ENCODE results near the gene LRIT1. TPM values are rescaled to one million over a fixed set of nuclear protein-coding genes. Genes with fewer than 3 reads are reported as not detected.

LRIT1 gene
- total and polyA plus RNA-seq, 9 donors: not detected

DNA sequence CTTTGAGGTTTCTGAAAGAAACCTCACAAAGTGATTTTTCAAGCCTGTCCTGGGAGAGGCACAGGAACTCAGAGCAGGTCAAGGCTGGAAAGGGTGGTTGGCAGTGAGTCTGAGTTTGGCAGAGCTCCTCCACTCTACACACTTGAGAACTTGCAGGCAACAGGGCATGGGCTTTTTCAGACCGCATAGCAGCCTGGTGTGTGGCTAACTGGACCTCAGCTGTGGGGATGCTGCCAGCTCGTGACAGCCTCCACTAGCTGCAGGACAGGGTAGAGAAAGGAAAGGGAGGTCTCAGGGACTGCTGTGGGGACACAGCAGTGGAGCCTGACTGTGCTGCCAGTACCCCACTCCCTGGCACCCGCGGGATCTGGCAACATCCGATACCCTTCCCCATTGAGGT, 44.4 kb downstream of the LRIT1 start:
- Histone ChIP-seq H3K4me3 (no peak overlapping the region), H3K4me1 (ENCODE audit: insufficient read depth) (no peaks in the 10 kb centered on the region), H3K9me3 (no peaks in the 10 kb centered on the region), H3K27ac (no peak overlapping the region), H3K27me3 (no peaks in the 10 kb centered on the region), H3K36me3 (no peaks in the 10 kb centered on the region)
- TF ChIP-seq POLR2A (IDR thresholded peaks at IDR 0.05) (no peak), EP300 (IDR thresholded peaks at IDR 0.05) (no peak)
- TF ChIP-seq, protein P1, sequence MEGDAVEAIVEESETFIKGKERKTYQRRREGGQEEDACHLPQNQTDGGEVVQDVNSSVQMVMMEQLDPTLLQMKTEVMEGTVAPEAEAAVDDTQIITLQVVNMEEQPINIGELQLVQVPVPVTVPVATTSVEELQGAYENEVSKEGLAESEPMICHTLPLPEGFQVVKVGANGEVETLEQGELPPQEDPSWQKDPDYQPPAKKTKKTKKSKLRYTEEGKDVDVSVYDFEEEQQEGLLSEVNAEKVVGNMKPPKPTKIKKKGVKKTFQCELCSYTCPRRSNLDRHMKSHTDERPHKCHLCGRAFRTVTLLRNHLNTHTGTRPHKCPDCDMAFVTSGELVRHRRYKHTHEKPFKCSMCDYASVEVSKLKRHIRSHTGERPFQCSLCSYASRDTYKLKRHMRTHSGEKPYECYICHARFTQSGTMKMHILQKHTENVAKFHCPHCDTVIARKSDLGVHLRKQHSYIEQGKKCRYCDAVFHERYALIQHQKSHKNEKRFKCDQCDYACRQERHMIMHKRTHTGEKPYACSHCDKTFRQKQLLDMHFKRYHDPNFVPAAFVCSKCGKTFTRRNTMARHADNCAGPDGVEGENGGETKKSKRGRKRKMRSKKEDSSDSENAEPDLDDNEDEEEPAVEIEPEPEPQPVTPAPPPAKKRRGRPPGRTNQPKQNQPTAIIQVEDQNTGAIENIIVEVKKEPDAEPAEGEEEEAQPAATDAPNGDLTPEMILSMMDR (IDR thresholded peaks at IDR 0.05): no peak
- 56 to 72% (median 67%) methylated on average over 5 of the region's 5 CpGs for WGBS, 3 donors
- peak in 1 of 5 donors; percentile 10 for DNase-seq
- intact Hi-C loops (cut with DNase I): no loop called here

DNA sequence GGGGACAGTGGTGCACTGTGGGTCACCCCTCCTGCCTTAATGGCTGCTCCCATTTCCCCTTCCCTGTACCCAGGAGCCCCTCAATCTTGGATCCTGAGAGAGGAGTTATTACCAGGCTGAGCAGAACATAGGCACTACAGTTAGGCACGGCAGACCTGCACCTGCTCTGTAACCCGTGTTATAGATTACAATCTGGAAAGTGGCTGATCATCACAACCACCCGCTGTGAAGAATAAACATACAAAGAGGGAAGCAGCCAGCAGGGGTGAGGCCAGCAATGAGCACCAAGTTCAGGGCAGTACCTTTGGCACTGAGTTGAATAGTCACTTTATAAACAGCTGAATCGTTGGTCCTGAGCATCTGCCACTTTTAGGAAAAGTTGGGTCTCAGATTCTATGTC, 45.3 kb downstream of the LRIT1 start:
- no peak for DNase-seq
- no peak overlapping the region for H3K27ac ChIP-seq
- 33 to 56% (median 35%) methylated on average over 4 of the region's 4 CpGs for WGBS, 3 donors
- no peak for TF ChIP-seq POLR2A (IDR thresholded peaks at IDR 0.05)
- TF ChIP-seq, protein P1 (IDR thresholded peaks at IDR 0.05): no peak
- no peak for TF ChIP-seq EP300 (IDR thresholded peaks at IDR 0.05)
- no peaks in the 10 kb centered on the region for H3K36me3 ChIP-seq
- no peaks in the 10 kb centered on the region for H3K4me1 ChIP-seq (ENCODE audit: insufficient read depth)
- H3K4me3 ChIP-seq: no peak overlapping the region
- intact Hi-C loops (cut with DNase I): no loop called here
- H3K27me3 ChIP-seq: no peaks in the 10 kb centered on the region
- H3K9me3 ChIP-seq: no peaks in the 10 kb centered on the region

DNA sequence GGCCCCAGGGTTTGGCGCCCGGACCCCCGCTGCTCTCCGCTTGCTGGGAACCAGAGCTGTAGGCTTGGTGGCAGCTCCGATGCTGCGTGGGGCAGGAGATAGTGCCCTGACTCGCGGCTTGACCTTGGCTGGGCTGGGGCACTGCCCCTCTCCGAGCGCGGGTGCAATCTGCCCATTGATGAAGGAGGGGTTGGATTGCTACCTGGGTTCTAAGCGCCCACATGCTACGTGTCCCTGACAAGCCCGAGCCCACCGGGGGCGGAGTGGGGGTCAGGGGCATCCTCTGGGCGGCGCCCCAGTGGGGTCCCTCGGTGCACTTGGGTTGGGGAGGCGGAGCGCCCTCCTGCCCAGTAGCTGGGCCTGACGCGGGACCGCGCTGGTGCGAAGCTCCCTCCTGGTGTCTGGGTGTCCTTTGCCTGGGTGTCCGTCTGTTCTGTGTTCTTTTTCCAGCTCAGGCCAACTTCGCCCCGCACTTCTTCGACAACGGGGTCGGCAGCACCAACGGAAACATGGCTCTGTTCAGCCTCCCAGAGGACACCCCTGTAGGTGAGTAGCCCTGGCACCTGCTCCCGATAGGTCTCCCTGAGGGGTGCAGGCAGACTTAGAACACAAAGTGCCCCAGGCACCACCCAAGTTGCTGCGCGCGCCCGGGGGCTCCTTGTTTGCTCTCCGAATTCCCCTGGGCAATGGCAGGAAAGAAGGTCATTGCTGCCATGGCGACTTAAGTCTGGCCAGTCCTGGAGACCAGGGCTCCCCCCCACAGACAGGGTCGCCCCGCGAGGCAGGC, 46.1 kb downstream of the LRIT1 start:
- Histone ChIP-seq H3K4me3 (no peak overlapping the region), H3K4me1 (ENCODE audit: insufficient read depth) (no peaks in the 10 kb centered on the region), H3K27me3 (no peaks in the 10 kb centered on the region), H3K36me3 (no peaks in the 10 kb centered on the region), H3K9me3 (no peaks in the 10 kb centered on the region), H3K27ac (no peak overlapping the region)
- TF ChIP-seq, protein P1 (IDR thresholded peaks at IDR 0.05): no peak
- TF ChIP-seq EP300 (IDR thresholded peaks at IDR 0.05) (no peak), POLR2A (IDR thresholded peaks at IDR 0.05) (no peak)
- DNase-seq: no peak
- intact Hi-C loops (cut with DNase I): no loop called here
- WGBS, 3 donors: 13 to 21% (median 17%) methylated on average over 33 to 43 of the region's 43 CpGs

DNA sequence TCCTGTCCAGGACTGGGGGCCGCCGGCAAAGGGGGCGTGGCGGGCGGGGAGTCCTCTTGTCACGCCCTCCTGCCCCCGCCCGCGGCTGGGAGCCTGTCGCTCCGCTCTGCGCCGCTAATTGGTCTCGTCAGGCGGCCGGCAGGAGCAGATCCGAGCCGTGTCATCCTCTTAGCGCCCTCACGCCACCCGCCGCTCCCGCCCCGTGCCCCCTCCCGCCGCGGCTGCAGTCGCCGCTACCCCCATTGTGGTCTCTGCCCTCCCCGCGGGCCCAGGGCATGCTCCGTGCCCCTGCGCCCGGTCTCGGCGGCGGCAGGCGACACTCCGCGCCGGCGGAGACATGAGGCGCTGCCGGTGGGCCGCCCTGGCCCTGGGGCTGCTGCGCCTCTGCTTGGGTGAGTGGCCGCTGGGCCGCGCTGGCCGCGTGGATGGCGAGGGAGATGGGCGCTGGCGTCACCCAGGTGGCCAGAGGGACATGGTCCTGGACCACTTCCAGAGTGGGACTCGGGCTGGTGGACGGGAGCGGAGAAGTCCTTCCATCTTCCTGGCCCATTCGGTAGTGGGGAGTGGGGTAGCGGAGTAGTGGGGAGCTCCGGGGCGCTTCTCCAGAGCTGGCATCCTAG, 46.8 kb downstream of the LRIT1 start, which contains the start of gene CDHR1:
Gene CDHR1 (plus strand): TSS at position 114 of the 620 bp plus-strand sequence. CDS start 224 bp downstream, at position 338.
- Histone ChIP-seq H3K27me3 (no peaks in the 10 kb centered on the region), H3K27ac (no peak within 1 kb of the TSS), H3K4me1 (ENCODE audit: insufficient read depth) (no peaks in the 10 kb centered on the region), H3K9me3 (no peaks in the 10 kb centered on the region), H3K36me3 (no peaks in the 10 kb centered on the region), H3K4me3 (peak within 1 kb of the TSS; percentile 19)
- DNase-seq: no peak
- intact Hi-C loops (cut with DNase I): loop anchor here in 1 of 4 donors (5.0 kb wide), 1 partner anchor 348 kb away; no protein-coding TSS in a partner anchor
- no peak for TF ChIP-seq EP300 (IDR thresholded peaks at IDR 0.05)
- TF ChIP-seq POLR2A (IDR thresholded peaks at IDR 0.05): no peak
- TF ChIP-seq, protein P1 (IDR thresholded peaks at IDR 0.05): no peak
- 1 to 3% (median 1%) methylated on average over 27 to 61 of the region's 61 CpGs for WGBS, 3 donors

All from ovary (tissue), 9 donors.